CD8-positive, alpha-beta memory T cell (primary cell): ENCODE measurements around the gene FRY. TPM values are rescaled to one million over a fixed set of nuclear protein-coding genes. Genes with fewer than 3 reads are reported as not detected.

ENCODE experiments used
- CTCF ChIA-PET: fragments of 350-600 bp; sonication (Branson Sonifier 250); formaldehyde crosslinking; loops from one replicate; lab custom pipeline; 2021; ENCODE audit warnings: antibody characterized with exemption; lab: Charles Lee
- POLR2A ChIA-PET: fragments of 350-600 bp; sonication (Branson Sonifier 250); formaldehyde crosslinking; loops from one replicate; lab custom pipeline; 2021; ENCODE audit warnings: antibody characterized with exemption; lab: Charles Lee
- DNase-seq, 5 donors: peaks; one replicate each; pipeline versions ENCODE4 v3.0.0 to v3.0.0-alpha.2; 2020 to 2022; ENCODE audit warnings: mixed read lengths in 1 of 5
- H3K27ac ChIP-seq: one replicate; pipeline ENCODE4 v1.7.0; 2013; ENCODE audit warnings: low read depth, mild to moderate bottlenecking, low read length, moderate library complexity
- H3K27me3 ChIP-seq: 2 replicates; pipeline ENCODE4 v1.7.0; 2013; ENCODE audit warnings: low read length, mild to moderate bottlenecking; ENCODE audit not compliant: insufficient read depth, poor library complexity, severe bottlenecking
- H3K36me3 ChIP-seq: 2 replicates; pipeline ENCODE4 v1.7.0; 2013; ENCODE audit warnings: mild to moderate bottlenecking, low read length, moderate library complexity; ENCODE audit not compliant: insufficient read depth
- H3K4me1 ChIP-seq: 2 replicates; pipeline ENCODE4 v1.7.0; 2013; ENCODE audit warnings: mild to moderate bottlenecking, low read length, moderate library complexity; ENCODE audit not compliant: insufficient read depth
- H3K4me3 ChIP-seq: 2 replicates; pipeline ENCODE4 v1.7.0; 2013; ENCODE audit warnings: mild to moderate bottlenecking, low read length
- H3K9me3 ChIP-seq: 2 replicates; pipeline ENCODE4 v1.7.0; 2013; ENCODE audit warnings: mild to moderate bottlenecking, low read length
- H3K27ac Mint-ChIP-seq, 8 donors: one replicate each; pipeline ENCODE4 v1.8.0; 2020 to 2021; ENCODE audit warnings: mixed read lengths in 8 of 8, mild to moderate bottlenecking in 6 of 8, inconsistent platforms in 3 of 8, moderate library complexity in 3 of 8
- H3K27me3 Mint-ChIP-seq, 2 donors: one replicate each; pipeline ENCODE4 v1.8.0; 2020 to 2021; ENCODE audit warnings: mixed read lengths in 2 of 2, mild to moderate bottlenecking in 1 of 2, moderate library complexity in 1 of 2
- H3K36me3 Mint-ChIP-seq, 3 donors: one replicate each; pipeline ENCODE4 v1.8.0; 2020 to 2021; ENCODE audit warnings: mixed read lengths in 3 of 3, inconsistent platforms in 1 of 3, mild to moderate bottlenecking in 1 of 3
- H3K4me1 Mint-ChIP-seq, 3 donors: one replicate each; pipeline ENCODE4 v1.8.0; 2020 to 2021; ENCODE audit warnings: mixed read lengths in 3 of 3, inconsistent platforms in 1 of 3, mild to moderate bottlenecking in 1 of 3
- H3K4me3 Mint-ChIP-seq, 7 donors: one replicate each; pipeline ENCODE4 v1.8.0; 2020 to 2021; ENCODE audit warnings: mixed read lengths in 7 of 7, mild to moderate bottlenecking in 6 of 7, moderate library complexity in 4 of 7, inconsistent platforms in 2 of 7
- H3K9me3 Mint-ChIP-seq, 5 donors: one replicate each; pipeline ENCODE4 v1.8.0; 2020 to 2022; ENCODE audit warnings: mixed read lengths in 5 of 5, mild to moderate bottlenecking in 3 of 5, moderate library complexity in 2 of 5, inconsistent platforms in 1 of 5
- polyA plus RNA-seq: library from polyadenylated mRNA; unstranded; fragments of 300-500 nt; fragmentation: Illumina TruSeq; gene quantifications from one replicate; pipeline ENCODE4 v1.2.3, GENCODE V29; 2021
- total RNA-seq, 2 experiments: library from RNA; stranded (reverse); gene quantifications; one replicate each; pipeline ENCODE4 v1.2.3, GENCODE V29; 2021

Gene FRY
- total and polyA plus RNA-seq, 3 experiments from 2014 or later = 0.53 to 1.5 (median 0.72) TPM

- H3K36me3 ChIP-seq = no peaks in the 10 kb centered on the region
- POLR2A ChIA-PET = no interaction called here
- Mint-ChIP-seq H3K4me3 (no peak overlapping the region), H3K9me3 (peaks cover 0 to 2% (median 0%) of the 10 kb centered on the region in 5 donors), H3K27ac (peak overlapping the region in 1 of 8 donors; percentile 15), H3K4me1 (no peaks in the 10 kb centered on the region), H3K27me3 (peaks cover 2 to 5% of the 10 kb centered on the region in 2 donors), H3K36me3 (no peaks in the 10 kb centered on the region)
- CTCF ChIA-PET = no interaction called here
- H3K9me3 ChIP-seq = no peaks in the 10 kb centered on the region
- no peak for DNase-seq
- H3K27ac ChIP-seq = no peak overlapping the region
- H3K27me3 ChIP-seq = no peaks in the 10 kb centered on the region
- H3K4me3 ChIP-seq = no peak overlapping the region
- no peaks in the 10 kb centered on the region for H3K4me1 ChIP-seq
Measured at GRCh38 chr13:32093006-32093405, 61.4 kb downstream of the FRY start.

GRCh38 chr13:32098272-32098671 is 66.7 kb downstream of the FRY start:
- H3K27ac ChIP-seq = no peak overlapping the region
- H3K4me3 ChIP-seq = no peak overlapping the region
- Mint-ChIP-seq H3K4me1 (no peaks in the 10 kb centered on the region), H3K36me3 (no peaks in the 10 kb centered on the region), H3K27ac (no peak overlapping the region), H3K27me3 (peaks cover 4 to 9% of the 10 kb centered on the region in 2 donors), H3K4me3 (no peak overlapping the region), H3K9me3 (peaks cover 0 to 3% (median 0%) of the 10 kb centered on the region in 5 donors)
- H3K36me3 ChIP-seq = no peaks in the 10 kb centered on the region
- H3K9me3 ChIP-seq = no peaks in the 10 kb centered on the region
- H3K27me3 ChIP-seq = no peaks in the 10 kb centered on the region
- ChIA-PET CTCF (no interaction called here), POLR2A (no interaction called here)
- DNase-seq = no peak
- no peaks in the 10 kb centered on the region for H3K4me1 ChIP-seq

- Histone ChIP-seq H3K4me3 (no peak overlapping the region), H3K27me3 (no peaks in the 10 kb centered on the region), H3K4me1 (no peaks in the 10 kb centered on the region), H3K36me3 (no peaks in the 10 kb centered on the region), H3K27ac (no peak overlapping the region), H3K9me3 (no peaks in the 10 kb centered on the region)
- ChIA-PET POLR2A (no interaction called here), CTCF (no interaction called here)
- Mint-ChIP-seq H3K27ac (no peak overlapping the region), H3K36me3 (no peaks in the 10 kb centered on the region), H3K27me3 (peaks cover 0 to 3% of the 10 kb centered on the region in 2 donors), H3K4me1 (no peaks in the 10 kb centered on the region), H3K9me3 (peaks cover 0 to 3% (median 0%) of the 10 kb centered on the region in 5 donors), H3K4me3 (no peak overlapping the region)
- no peak for DNase-seq
Measured at GRCh38 chr13:32105653-32106313, 74.2 kb downstream of the FRY start.

- CTCF ChIA-PET = no interaction called here
- H3K4me1 Mint-ChIP-seq = no peaks in the 10 kb centered on the region
- Histone ChIP-seq H3K36me3 (no peaks in the 10 kb centered on the region), H3K4me1 (no peaks in the 10 kb centered on the region), H3K27me3 (no peaks in the 10 kb centered on the region), H3K27ac (no peak overlapping the region), H3K9me3 (no peaks in the 10 kb centered on the region), H3K4me3 (no peak overlapping the region)
- no peaks in the 10 kb centered on the region for H3K36me3 Mint-ChIP-seq
- peaks cover 0 to 3% of the 10 kb centered on the region in 2 donors for H3K27me3 Mint-ChIP-seq
- no peak overlapping the region for H3K27ac Mint-ChIP-seq
- DNase-seq = no peak
- no peaks in the 10 kb centered on the region for H3K9me3 Mint-ChIP-seq
- POLR2A ChIA-PET = no interaction called here
- no peak overlapping the region for H3K4me3 Mint-ChIP-seq
Measured at GRCh38 chr13:32107474-32107873, 75.9 kb downstream of the FRY start.

GRCh38 chr13:32107973-32108372 is 76.4 kb downstream of the FRY start:
- Mint-ChIP-seq H3K4me3 (no peak overlapping the region), H3K36me3 (no peaks in the 10 kb centered on the region), H3K27ac (no peak overlapping the region), H3K9me3 (no peaks in the 10 kb centered on the region), H3K27me3 (peaks cover 0 to 3% of the 10 kb centered on the region in 2 donors), H3K4me1 (no peaks in the 10 kb centered on the region)
- POLR2A ChIA-PET = no interaction called here
- Histone ChIP-seq H3K27ac (no peak overlapping the region), H3K4me1 (no peaks in the 10 kb centered on the region), H3K36me3 (no peaks in the 10 kb centered on the region), H3K9me3 (no peaks in the 10 kb centered on the region), H3K4me3 (no peak overlapping the region), H3K27me3 (no peaks in the 10 kb centered on the region)
- no peak for DNase-seq
- CTCF ChIA-PET = no interaction called here

GRCh38 chr13:32113532-32113931 is 82.0 kb downstream of the FRY start:
- CTCF ChIA-PET = no interaction called here
- Mint-ChIP-seq H3K27ac (no peak overlapping the region), H3K4me3 (no peak overlapping the region), H3K36me3 (no peaks in the 10 kb centered on the region), H3K4me1 (peaks cover 0 to 2% (median 0%) of the 10 kb centered on the region in 3 donors), H3K9me3 (peaks cover 0 to 1% (median 0%) of the 10 kb centered on the region in 5 donors), H3K27me3 (peaks cover 0 to 4% of the 10 kb centered on the region in 2 donors)
- POLR2A ChIA-PET = no interaction called here
- H3K9me3 ChIP-seq = no peaks in the 10 kb centered on the region
- no peaks in the 10 kb centered on the region for H3K4me1 ChIP-seq
- no peak for DNase-seq
- no peak overlapping the region for H3K27ac ChIP-seq
- no peak overlapping the region for H3K4me3 ChIP-seq
- no peaks in the 10 kb centered on the region for H3K36me3 ChIP-seq
- no peaks in the 10 kb centered on the region for H3K27me3 ChIP-seq

GRCh38 chr13:32114284-32114950 is 82.8 kb downstream of the FRY start:
- peaks cover 0 to 4% of the 10 kb centered on the region in 2 donors for H3K27me3 Mint-ChIP-seq
- H3K9me3 Mint-ChIP-seq = peaks cover 0 to 1% (median 0%) of the 10 kb centered on the region in 5 donors
- DNase-seq = no peak
- H3K4me1 Mint-ChIP-seq = peaks cover 0 to 2% (median 0%) of the 10 kb centered on the region in 3 donors
- no peaks in the 10 kb centered on the region for H3K27me3 ChIP-seq
- H3K4me3 ChIP-seq = no peak overlapping the region
- H3K9me3 ChIP-seq = no peaks in the 10 kb centered on the region
- H3K4me1 ChIP-seq = no peaks in the 10 kb centered on the region
- no peak overlapping the region for H3K27ac Mint-ChIP-seq
- no peak overlapping the region for H3K4me3 Mint-ChIP-seq
- no peak overlapping the region for H3K27ac ChIP-seq
- no peaks in the 10 kb centered on the region for H3K36me3 ChIP-seq
- POLR2A ChIA-PET = no interaction called here
- CTCF ChIA-PET = no interaction called here
- H3K36me3 Mint-ChIP-seq = no peaks in the 10 kb centered on the region

- H3K9me3 Mint-ChIP-seq = peaks cover 0 to 1% (median 0%) of the 10 kb centered on the region in 5 donors
- no peaks in the 10 kb centered on the region for H3K4me1 ChIP-seq
- no peaks in the 10 kb centered on the region for H3K36me3 ChIP-seq
- H3K4me3 Mint-ChIP-seq = no peak overlapping the region
- no peak overlapping the region for H3K27ac ChIP-seq
- peaks cover 0 to 2% (median 0%) of the 10 kb centered on the region in 3 donors for H3K4me1 Mint-ChIP-seq
- no peak overlapping the region for H3K4me3 ChIP-seq
- CTCF ChIA-PET = no interaction called here
- H3K27me3 Mint-ChIP-seq = peaks cover 0 to 4% of the 10 kb centered on the region in 2 donors
- no peak overlapping the region for H3K27ac Mint-ChIP-seq
- H3K27me3 ChIP-seq = no peaks in the 10 kb centered on the region
- no peaks in the 10 kb centered on the region for H3K36me3 Mint-ChIP-seq
- H3K9me3 ChIP-seq = no peaks in the 10 kb centered on the region
- POLR2A ChIA-PET = no interaction called here
- DNase-seq = no peak
Measured at GRCh38 chr13:32115066-32115465, 83.5 kb downstream of the FRY start.
